GM12875 (cell line): ENCODE data around the gene MCOLN1.

Experiments used
- H3K4me3 ChIP-seq: one replicate; pipeline ENCODE4 v1.5.1; 2011; ENCODE audit warnings: low read depth, low read length, control low read depth
- CTCF ChIP-seq: IDR thresholded peaks from 2 replicates; pipeline ENCODE4 v1.5.1; 2011; ENCODE audit warnings: low read depth, mild to moderate bottlenecking, control low read depth, inconsistent platforms, low read length, moderate library complexity, borderline replicate concordance; ENCODE audit not compliant: insufficient read depth

Gene MCOLN1

GRCh38 chr19:7478843-7479227 lies 43.6 kb upstream of the MCOLN1 start:
- H3K4me3 ChIP-seq: no peak overlapping the region
- no peak for TF ChIP-seq CTCF

- no peak overlapping the region for H3K4me3 ChIP-seq
- TF ChIP-seq CTCF: no peak
Measured at GRCh38 chr19:7480222-7480969, 42.0 kb upstream of the MCOLN1 start.

- H3K4me3 ChIP-seq: no peak overlapping the region
- TF ChIP-seq CTCF: no peak
Measured at GRCh38 chr19:7480970-7481255, 41.5 kb upstream of the MCOLN1 start.

- H3K4me3 ChIP-seq: no peak overlapping the region
Measured at GRCh38 chr19:7482584-7483439, 39.6 kb upstream of the MCOLN1 start.

GRCh38 chr19:7483720-7484201 lies 38.7 kb upstream of the MCOLN1 start:
- H3K4me3 ChIP-seq: no peak overlapping the region
- no peak for TF ChIP-seq CTCF

More at GRCh38 chr19:7482584-7483439, 39.6 kb upstream of the MCOLN1 start:
- TF ChIP-seq CTCF: no peak

GRCh38 chr19:7486923-7487322 lies 35.5 kb upstream of the MCOLN1 start:
- no peak overlapping the region for H3K4me3 ChIP-seq
- no peak for TF ChIP-seq CTCF
